SHP77 treated with DMSO at 0.1 percent for 48 hours (cell line): Measurements from ENCODE around the gene IHH.

Experiments
- DNase-seq: peaks from one replicate; lab custom pipeline; 2025; lab: John Stamatoyannopoulos, UW

The IHH gene

DNA sequence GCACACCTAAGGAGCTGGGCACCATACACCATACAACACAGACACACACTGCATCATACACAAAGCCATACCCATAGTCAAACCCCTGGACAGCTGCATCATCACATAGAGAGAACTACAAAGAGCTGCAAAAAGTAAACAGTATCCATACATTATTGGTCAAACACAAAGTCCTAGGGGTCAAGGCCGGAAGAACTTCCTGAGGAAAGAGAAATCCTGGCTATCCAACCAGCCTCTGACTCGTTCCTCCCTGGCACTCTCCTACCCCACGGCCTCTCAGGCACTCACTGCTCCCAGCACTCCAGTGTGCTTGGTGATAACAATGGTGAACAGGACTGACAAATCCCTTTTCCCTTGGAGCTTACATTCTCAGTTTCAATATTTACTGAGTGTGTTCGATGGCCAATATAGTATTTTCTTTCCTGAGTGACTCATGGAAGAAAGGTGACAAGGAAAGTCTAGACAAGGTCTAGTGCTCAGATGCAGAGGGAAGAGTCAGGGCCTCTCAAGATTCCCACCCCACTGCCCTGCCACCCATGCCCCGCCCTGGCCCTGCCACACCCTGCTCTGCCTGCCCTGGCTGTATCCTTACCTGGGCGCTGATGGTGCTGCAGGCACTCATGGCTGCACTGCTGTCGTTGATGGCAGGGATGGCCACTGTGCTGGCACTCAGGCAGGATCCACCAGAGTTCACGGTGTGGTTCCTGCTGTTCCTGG is 22.8 kb downstream of the IHH start:
- DNase-seq = no peak

DNA sequence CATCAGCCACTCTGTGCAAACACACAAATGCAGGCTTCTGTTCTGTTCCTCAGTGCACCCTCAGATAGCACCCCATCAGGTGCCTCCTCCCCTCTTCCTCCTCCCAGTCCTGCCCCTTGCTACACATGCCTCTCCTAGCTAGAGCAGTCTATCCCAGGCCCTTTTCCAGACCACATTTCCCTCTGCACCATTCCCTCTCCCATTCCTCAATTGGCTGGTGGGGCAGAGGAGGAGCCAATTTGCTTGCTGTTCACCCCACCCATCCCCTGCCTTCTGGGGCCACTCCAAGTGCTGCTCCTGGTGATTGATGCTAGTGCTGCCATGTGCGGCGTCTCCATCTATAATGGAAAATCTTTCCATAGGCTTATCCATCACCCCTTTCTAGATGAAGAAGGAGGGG is 24.8 kb downstream of the IHH start:
- DNase-seq = no peak

DNA sequence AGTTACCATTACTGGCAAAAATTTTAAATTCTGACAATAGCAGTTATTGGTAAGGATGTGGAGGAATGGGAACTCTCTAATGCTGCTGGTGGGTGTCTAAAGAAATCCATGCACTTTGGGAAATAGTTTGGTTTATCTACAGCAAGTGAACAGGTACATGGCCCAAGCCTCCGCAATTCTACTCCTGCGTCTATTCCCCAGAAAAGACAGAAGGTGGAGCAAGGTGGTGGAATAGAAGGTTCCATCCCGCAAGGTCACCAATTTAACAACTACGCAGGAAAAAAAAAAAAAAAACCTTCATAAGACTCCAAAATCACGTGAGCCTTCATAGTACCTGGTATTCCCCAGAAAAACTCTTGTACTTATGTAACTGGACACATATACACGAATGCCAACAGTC is 25.9 kb downstream of the IHH start:
- no peak for DNase-seq

DNA sequence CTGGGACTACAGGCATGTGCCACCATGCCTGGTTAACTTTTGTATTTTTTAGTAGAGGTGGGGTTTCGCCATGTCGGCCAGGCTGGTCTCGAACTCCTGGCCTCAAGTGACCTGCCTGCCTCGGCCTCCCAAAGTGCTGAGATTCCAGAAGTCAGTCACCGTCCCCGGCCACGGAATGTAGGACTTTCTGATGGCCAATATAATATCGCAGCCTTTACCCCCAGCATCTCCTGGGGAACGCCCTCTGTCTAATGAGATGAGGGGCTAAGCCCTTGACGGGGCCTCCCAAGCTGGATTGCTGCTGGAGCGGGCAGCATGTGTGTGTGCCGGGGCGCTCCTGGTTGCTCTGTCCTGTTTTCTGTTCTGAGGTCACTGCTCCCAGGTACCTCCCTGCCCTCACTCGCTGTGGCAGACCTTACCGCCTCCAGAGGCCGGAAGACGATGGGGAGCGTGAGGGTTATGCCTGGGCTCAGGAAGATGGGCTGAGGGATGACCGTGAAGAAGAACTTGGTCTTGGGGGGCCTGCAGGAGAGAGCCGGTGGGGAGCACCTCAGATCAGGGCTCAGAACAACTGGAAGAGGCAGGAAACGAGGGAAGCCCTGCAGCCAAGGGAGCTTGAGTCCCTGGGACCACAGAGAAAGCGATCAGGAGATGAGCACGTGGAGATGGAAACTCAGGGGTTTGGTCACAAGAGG is 28.5 kb downstream of the IHH start:
- DNase-seq = no peak

DNA sequence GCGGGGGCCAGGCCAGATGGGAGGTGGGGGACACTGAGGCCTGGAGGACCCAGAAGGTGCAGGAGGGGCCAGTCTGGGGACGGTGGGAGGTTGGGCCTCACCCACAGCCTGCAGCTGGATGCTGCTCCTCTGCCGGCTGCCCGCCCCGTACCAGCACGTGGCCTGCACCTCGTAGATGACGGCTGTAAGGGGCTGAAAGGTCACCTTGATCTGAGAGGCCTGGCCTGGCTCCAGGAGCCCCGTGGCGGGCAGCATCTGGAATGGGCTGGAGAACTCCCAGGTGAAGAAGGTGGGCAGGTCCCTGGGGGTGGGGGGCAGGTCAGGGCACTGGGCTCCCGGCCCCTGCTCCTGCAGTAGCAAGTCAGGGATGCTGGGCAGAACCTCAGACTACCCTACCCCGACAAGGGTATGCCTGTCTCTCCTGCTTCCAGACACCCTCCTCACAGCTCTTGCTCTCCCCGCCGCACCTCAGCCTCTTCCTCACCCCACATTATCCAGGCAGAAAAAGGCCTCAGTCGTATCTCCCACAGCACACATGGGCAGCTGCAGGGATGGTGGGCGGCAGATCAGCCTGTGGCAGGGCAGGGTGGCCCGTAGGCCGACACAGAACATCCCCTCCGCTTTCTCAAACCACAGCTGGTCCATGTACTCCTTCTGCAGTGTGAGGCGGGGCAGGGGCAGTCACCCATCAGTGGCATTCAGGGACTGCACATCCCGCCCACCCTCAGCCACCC is 29.5 kb downstream of the IHH start:
- no peak for DNase-seq

DNA sequence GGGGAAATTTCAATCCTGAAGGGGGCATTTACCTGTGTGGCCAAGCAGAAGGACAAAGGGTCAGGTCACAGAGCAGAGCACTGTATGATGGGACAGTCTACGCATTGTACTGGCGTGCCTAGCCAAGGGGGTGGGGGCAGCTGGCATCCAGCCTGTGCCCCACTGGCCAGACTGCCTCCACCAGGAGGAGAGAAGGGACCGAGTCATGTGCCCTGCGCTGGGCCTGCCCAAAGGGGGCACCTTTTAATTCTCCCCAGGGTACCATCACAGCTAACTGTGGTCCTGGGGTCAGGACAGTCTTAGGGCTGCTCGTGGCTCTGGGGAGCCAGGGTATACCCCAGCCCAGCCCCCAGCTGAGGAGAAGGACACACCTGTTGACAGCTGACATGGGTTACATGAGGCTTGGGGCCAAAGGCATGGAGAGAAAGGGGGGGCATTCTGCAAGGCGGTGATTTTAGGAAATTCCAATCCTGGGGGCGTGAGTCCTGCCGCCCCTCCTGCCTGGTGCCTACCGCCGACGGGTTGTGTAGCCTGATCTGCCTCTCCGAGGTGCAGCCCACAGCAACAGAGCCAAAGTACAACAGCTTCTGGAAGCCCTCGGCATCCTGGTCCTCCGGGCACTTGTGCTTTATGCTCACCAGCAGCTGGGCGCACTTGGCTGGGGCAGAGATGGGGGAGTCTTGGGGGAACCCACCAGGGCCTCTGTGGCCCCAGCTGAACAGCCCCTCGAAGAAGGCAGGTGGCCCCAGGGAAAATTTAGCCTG is 30.4 kb downstream of the IHH start:
- no peak for DNase-seq

DNA sequence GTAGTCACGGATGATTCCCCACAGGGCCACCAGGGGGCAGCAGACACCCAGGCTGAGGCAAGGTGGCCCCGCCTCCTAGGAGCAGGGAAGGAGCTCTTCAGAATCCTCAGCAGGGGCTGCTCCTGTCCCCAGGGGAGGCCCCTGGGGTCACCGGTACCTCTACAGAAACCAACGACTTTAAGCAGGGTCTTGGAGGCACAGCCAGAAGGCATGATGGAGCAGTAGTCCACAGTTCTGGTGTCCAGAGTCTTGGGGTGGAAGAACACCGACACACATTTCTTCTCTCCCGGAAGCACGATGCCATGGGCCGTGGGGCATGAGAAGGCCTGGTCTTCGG is 30.9 kb downstream of the IHH start:
- DNase-seq = peak; percentile 30

DNA sequence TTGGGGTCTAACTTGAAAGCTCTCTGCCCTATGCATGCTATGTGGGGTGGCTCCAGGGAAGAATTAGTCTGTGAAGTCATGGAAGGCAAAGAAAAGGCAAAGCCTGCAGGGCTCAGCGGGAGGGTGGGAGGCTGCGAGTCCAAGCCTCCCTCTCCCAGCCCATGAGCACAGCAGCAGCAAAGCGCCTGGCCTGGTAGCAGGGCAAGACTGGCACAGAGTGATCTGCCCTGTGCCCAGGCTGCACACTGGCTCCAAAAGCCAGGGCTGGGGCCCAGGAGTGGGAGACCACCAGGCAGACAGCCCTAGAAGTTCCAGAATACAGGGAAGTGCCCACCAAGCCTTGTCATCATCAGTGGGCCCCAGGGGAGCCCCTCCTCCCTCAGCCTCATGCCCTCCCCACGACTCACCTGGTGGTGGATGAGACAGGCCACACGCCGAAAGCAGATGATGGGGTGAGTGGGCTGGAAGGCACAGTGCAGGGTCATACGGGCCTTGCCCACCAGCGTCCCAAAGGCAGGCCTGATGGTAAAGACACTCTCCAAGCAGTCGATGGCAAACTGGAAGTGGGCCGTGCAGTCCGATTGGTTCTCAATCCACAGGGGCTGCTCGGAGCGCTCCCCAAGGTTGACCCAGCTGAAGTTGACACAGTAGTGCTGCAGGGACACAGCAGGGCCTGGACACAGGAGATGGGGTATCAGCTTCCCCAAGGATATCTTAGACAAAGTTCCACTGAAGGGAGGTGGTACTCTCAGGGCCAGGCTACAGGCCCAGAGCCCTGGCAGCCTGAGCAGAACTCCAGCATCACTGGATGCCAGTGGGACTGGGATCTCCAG is 31.5 kb downstream of the IHH start:
- DNase-seq = no peak

DNA sequence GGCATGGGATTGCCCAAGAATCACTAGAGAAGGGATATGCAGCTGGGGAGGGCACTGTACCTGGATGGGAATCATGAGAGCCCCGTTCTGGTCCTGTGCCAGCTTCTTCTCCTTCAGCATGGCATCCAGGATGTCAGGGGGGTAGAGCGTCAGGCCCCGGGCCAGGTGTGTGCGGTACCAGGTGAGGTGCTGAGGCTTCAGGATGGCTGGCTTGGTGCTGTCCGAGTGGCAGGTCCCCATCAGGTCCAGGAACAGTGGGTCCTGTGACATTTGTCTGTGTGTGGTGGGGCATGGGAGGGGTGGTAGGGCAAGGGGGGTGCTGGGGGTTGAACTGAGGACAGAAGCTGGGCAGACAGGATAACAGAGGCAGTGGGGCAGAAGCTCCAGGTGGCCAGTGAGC is 32.6 kb downstream of the IHH start:
- no peak for DNase-seq

DNA sequence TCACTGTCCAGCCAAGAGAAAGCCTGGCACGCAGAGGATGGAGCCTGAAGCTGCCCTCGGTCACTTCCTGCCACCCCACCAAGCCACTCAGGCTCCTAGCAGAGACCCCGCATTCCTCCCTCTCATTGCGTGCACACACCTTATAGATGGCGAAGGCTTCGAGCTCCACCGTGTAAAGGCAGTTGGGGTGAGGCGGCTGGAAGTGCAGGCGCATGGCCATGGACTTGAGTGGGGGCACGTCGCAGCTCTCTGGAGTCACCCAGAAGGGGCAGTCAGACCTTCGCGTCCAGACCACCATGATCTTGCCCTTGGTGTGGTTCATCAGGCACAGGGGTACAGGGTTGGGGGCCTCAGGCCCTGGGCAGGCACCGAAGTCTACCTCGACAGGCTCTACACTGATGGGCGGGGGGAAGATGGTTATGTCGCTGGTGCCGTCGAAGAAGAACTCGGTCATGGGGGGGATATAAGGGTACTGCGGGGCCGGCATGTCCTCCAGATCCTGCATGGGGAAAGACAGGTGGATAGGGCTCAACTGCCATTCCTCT is 33.1 kb downstream of the IHH start:
- no peak for DNase-seq

DNA sequence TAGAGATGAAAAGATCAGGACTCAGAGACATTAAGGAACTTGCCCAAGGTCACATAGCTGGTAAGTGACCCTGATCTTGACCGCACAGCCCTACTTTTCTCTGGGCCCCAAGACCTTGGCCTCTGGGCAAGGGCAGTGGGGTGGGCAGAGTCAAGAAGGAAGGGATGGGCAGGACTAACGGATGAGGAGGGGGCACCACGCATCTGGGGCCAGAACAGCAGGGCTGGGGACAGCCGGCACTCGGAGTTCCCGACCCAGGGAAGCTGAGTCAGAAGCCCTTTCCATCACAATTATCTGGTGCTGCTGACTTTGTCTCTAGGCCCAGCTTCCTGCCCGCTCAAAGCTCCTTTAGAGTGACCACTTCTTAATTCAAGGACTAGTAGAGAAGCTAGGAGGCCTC is 33.8 kb downstream of the IHH start:
- DNase-seq = no peak

DNA sequence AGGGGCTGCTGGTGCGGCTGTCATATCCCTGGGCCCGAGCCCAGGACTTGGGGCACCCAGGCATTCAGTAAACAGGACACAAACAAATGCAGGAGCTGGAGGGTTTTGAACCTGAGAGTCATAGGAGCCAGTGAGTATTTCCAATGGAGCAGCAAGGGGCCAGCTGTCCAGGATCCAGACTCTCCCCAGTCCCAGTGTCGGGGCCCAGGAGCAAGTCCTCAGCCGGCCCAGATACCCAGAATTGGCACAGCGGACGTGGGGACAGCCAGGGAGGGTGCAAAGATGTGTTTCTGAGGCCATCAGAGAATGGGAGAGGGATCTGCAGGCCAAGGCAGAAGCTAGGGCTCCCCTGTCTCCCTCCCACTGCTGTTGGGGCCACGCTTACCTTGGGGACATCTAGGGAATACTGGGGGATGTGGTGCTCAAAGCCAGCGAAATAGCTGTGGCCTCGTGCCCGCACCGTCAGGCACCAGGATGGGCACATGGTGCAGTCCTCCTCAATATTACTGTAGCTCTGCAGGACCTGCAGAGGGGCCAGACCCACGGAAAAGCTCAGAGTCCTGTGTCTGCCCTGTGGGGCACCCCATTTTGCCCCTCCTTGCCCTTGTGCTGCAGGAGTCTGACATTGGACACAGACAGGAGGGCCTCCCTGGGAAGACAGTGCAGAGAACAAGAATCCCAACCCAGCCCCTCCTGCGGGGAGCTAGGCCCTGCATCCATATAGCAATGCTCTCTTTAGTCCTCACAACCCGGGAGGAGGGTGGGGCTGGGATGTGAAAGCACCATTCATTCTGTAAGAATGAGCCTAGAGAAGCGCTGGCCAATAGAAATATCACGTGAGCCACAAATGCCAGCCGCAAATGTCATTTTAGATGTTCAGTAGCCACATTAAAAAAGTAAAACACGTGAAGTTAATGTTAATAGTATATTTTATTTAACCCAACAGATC is 34.8 kb downstream of the IHH start:
- DNase-seq = no peak

DNA sequence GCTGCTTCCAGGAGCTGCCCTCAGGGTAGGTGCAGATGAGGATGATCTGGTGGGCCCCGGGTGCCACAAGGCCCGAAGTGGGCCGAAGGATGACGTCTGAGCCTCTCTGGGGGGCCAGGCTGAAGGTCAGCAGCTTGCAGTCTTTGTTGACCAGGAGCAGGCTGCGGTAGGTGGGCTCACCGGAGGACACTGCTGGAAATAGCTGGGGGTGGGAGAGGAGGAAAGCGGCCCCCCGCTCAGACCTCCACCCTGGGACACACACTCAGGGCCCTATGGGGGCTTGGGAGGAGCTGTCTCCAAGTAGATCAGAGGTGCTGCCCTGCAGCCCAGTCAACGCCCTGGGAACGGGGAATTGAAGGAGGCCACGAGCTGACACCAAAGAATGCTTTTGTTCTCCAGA is 36.7 kb downstream of the IHH start:
- DNase-seq = no peak

DNA sequence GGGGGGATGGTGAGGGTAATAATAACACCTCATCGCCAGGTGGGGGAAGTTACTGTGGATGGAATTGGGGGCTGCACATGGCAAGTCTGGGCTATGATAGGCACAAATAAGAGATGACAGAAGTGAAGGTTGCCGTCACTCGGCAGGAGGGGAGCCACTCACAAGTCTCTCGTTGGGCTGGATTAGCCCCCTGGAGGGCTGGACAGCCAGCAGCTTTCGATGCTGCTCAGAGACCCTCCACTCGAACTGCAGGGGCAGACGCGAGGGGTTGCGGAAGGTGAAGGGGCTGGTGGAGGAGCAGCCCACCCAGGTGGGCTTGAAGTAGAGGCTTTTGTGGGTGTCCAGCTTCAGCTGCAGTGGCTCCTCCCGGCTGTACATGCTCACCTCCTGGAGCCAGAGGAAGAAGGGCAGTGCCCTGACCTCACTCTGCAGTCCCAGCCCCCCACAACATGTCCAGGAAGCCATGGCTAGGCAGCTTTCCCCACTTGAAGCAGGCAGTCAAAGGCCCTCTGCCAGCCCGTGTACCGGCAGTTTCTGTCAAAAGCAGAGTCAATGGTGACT is 37.6 kb downstream of the IHH start:
- no peak for DNase-seq

DNA sequence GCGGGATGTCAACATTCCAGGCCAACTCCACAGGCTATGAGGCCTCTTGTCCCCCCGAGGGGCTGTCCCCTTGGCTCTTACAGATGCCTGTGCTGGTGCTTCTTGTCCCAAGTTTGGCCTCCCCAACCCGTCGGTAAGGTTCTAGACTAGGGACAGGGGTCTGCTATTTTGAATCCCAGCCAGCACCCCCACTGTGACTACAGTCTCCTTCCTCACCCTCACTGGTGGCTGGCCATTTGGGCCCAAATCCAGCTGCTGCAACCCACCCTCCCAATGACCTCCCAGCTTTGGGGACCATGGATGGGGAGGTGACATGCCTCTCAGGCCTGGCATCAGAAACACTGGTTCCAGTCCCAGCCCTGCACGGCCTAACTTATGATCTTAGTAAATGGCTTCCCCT is 38.1 kb downstream of the IHH start:
- DNase-seq = no peak

DNA sequence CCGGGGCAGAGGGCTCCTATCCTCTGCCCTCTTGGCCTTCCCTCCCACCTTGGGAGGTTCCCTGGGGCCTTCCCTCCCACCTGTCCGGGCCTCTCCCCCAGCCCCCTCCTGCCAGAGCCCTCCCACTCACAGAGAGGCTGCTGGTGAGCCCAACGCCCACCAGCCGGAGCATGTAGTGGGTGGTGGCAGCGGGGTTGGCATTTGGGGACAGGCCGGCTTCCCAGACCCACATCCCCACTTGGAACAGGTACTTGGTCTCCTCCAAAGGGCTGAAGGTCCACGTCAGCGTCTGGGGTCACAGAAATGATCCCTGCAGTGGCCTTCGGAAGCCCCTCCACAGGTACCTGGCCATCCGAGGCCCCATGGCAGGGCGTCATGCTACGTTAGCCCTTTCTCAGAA is 38.7 kb downstream of the IHH start:
- DNase-seq = no peak

DNA sequence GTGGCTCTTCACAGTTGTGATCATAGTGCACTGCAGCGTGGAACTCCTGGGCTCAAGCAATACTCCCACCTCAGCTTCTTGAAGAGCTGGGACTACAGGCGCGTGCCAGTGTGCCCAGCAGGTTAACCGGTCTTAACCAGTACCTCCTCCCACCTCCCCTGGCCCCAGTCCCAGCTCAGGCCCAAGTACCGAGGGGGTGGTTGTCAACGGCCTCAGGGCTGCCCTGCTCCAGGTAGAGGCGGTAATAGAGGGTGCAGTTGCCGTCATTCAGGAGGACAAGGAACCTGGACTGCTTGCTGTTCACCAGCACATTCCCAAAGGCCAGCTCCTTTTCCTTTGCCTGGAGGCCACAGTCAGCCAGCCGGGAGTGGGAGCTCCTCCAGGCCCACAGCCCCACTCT is 39.1 kb downstream of the IHH start:
- no peak for DNase-seq

DNA sequence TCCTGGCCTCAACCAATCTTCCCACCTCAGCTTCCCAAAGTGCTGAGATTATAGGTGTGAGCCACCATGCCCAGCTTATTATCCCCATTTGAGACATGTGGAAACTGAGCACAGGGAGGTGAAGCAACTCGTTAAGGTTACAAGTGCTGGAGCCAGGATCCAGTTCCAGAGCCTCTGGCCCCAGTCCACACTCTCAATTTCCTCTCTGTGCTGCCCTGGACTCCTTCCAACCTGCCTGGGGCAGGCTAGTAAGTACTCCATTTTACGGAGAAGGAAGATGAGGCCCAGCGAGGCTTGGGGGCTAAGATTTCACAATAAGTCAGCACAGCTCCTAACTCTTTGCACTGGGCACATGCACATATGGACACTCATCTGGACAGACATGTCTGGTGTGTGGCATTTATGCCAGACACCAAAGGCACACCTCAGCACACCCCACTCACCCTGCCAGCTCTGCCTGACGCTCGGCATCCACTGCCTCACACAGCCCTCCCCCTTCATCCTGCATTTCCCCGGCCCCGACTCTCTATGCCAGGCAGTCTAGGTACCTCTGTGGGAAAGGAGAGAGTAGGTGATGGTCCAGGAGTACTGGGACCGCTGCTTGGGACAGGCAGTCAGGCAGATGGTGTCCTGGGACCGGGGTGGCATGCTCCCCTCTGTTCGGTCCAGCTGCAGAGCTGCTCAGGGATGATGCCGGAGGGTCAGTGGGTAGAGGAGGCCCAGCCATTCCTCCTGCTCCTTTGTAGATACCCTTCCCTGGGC is 39.9 kb downstream of the IHH start:
- DNase-seq = no peak

DNA sequence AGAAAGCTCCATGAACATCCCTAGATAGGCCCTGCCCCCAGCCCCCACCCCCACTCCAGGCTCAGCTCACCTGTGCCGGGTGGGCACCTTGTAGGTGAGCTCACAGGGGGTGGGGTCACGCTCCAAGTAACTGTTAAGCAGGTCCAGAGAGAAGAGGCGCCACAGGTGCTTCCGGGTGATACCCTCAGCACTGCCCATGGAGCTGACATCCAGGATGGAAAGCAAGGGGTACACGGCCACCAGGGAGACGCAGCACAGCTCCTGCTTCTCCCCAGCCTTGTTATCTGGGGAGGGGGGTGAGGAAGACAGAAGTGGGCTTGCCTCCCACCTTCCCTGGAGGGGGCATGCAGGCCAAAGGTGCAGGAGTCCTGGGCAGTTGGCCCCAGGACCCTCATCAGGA is 41.3 kb downstream of the IHH start:
- no peak for DNase-seq
